Fibroblast of the conjunctiva (primary cell): Measurements from ENCODE around the gene S100A5.
"Not testable (repeated sequence)": the region's sequence is repeated elsewhere in the genome, so short reads cannot be mapped to it uniquely, and the experiment has no call there.

ENCODE experiments used
- DNase-seq: peaks from one replicate; pipeline ENCODE4 v3.0.0-alpha.2; 2010; ENCODE audit warnings: low read depth

The S100A5 gene

DNA sequence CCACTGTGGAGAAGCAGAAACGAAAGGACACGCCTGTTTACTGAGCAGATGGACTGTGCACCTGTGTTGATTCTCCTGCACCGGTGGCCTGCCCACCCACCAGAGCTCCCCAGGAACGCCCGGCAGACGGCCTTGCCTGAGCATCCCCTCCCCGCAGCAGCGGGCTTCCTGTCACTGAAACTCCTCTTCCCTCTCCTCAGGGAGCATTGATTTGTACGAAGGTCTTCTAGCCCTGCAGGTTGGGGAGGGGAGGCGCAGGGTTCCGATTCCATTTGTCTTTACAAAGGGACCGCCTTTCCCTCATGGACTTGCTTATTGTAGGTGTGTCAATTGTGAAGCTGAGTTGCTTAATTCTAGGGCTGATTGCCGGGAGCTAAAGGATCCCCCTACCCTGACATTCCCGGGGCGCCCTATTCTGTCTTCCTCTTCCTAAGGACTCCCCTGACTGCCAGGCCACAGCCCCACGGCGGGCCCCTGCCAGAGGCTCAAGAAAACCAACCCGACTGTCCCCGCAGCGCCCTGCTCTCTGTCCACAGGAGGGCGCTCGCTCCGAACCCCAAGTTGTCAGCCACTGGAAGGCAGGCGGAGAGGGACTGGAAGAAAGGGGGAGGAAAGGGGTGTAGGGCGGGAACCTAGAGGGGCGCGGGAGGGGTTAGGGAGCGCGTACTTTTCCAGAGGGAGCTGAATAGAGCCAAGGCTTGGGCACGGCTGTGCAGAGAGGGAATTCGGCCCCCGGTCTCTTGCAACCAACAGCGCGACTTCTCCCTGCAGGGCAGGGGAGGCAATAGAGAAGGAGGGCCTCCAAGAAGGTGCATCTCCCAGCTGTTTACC is 7.8 kb downstream of the S100A5 start:
- peak; percentile 88 for DNase-seq

DNA sequence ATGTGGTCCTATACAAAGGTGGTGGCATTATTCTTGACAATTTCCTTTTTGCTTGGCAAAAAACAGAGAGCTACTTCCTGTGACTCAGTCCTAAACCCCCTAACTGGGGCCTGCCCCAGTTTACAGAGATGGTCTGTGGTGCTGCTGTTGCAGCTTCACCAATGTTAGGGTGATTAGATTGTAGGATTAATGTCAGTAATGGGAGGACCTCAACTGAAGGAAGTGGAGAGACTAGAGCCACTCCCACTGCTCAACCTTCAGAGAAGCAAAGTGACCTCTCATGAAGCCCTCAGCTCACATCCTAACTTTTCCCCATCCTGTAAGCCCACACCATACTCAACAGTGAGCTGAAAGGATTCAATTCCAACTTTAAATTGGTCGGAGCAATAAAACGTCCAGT is 8.6 kb downstream of the S100A5 start:
- DNase-seq, result no peak

DNA sequence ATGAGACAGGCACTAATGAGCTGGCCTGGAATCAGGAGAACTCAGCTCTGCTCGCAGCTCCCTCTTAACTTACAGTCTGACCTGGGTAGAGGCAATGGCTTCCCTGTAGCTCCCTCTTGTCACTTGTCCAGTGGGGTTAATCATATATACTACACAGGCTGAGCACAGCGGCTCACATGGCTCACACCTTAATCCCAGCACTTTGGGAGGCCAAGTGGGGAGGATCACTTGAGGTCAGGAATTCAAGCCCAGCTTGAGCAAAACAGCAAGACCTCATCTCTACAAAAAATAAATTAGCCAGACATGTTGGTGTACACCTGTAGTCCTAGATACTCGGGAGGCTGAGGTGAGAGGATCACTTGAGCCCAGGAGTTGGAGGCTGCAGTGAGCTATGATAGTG is 9.1 kb downstream of the S100A5 start:
- no peak for DNase-seq

DNA sequence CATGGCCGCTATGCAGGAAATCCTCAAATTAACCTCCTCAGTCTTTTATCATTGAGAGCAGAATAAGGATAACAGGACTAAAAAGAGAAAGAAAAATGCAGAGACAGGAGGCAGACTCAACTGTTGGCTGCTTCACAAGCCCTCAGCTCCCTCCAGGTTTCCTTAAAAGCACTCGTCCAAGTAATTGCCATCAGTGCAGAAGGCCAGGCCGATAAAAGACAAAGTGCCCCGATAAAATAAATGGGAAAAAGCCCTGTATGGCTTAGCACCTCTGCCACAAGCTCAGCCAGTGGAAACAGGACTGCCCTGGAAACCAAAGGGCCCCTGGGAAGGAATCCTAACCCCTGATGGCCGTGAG is 13.1 kb downstream of the S100A5 start:
- DNase-seq, result no peak

DNA sequence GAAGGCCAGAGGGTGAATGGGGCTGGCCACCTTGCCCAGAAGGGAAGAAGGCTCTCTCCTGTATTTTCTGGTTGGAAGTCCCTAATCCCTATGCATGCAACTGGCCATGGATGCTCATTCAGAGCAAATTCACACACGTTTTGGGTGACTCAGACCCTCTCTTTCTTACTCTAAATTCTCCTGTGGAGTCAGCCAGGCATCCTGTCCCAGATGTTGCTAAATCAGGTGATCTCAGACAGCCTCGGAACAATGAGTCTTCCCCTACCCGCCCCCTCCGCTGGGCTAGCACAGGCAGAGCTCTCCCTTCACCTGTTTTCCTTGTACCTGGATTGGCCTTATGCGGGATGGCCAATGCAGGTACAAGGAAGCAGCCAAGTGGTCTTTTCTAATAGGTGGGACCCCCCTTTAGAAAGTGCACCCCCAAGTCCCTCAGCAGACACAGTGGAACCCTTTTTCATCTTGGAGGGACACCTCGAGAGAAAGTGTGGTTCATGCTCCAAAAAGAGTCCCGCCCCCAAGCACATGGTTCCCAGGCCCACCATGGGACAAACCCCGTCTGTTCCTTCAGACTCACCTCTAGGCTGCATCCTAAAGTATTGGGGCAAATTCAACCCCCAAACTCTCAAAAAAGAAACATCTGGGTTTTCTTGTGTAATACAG is 13.6 kb downstream of the S100A5 start:
- DNase-seq, result no peak

DNA sequence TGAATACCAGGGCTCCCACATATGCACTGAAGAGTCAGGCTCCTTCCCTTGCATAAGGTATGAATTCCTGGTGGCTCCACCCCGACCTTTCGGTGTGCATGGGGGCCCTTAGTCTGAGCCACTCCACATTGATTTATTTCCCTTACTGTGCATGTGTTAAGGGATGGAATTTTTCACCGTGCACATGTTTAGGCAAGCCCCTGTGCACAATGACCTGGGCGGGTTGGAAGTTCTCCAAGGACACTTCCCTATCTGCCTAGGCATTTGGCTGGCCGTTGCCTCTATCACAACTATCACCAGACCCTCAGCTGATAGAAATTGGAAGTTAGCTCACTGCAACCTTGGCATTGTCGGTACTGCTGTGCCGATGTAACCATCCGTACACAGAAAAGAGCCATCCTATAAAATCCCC is 14.6 kb downstream of the S100A5 start:
- DNase-seq, result no peak

DNA sequence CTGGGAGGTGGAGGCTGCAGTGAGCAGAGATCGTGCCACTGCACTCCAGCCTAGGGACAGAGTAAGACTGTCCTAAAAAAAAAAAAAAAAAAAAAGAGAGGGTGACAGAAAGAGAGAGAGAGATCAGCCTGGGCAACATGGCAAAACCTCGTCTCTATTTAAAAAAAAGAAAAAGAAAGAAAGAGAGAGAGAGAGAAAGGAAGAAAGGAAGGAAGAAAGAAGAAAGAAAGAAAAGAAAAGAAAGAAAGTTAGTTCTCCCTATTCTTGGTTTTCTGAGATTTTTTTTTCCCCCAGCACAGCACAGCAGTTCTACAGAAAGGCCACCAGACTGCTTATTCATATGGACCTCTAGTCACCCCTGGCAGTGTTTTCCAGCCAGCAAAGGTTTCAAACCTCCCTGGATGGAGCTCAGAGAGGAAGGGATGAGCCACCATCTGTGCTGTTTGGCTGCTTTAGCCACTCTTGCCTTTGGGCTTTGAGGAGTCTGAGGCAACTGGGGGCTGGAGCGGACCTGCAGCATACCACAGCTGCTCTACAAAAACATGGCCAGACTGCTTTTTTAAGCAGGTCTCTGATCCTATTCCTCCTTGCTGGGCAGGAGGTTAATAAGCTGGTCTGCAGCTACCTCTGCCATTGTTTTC is 15.5 kb downstream of the S100A5 start:
- no peak for DNase-seq

DNA sequence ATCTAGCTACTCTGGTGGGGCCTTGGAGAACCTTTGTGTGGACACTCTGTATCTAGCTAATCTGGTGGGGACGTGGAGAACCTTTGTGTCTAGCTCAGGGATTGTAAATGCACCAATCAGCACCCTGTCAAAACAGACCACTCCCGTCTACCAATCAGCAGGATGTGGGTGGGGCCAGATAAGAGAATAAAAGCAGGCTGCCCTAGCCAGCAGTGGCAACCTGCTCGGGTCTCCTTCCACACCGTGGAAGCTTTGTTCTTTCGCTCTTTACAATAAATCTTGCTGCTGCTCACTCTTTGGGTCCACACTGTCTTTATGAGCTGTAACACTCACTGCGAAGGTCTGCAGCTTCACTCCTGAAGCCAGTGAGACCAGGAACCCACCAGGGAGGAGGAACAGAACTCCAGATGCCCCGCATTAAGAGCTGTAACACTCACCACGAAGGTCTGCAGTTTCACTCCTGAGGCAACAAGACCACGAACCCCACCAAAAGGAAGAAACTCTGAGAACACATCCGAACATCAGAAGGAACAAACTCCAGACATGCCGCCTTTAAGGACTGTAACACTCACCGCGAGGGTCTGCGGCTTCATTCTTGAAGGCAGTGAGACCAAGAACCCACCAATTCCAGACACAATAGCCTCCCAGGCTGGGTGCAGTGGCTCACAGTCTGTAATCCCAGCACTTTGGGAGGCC is 18.2 kb downstream of the S100A5 start:
- not testable (repeated sequence) for DNase-seq

DNA sequence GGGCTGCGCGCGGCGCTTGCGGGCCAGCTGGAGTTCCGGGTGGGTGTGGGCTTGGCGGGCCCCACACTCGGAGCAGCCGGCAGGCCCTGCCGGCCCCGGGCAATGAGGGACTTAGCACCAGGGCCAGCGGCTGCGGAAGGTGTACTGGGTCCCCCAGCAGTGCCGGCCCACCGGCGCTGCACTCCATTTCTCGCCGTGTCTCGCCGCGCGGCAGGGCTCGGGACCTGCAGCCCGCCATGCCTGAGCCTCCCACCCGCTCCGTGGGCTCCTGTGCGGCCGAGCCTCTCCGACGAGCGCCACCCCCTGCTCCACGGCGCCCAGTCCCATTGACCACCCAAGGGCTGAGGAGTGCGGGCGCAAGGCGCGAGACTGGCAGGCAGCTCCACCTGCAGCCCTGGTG is 18.9 kb downstream of the S100A5 start:
- not testable (repeated sequence) for DNase-seq

DNA sequence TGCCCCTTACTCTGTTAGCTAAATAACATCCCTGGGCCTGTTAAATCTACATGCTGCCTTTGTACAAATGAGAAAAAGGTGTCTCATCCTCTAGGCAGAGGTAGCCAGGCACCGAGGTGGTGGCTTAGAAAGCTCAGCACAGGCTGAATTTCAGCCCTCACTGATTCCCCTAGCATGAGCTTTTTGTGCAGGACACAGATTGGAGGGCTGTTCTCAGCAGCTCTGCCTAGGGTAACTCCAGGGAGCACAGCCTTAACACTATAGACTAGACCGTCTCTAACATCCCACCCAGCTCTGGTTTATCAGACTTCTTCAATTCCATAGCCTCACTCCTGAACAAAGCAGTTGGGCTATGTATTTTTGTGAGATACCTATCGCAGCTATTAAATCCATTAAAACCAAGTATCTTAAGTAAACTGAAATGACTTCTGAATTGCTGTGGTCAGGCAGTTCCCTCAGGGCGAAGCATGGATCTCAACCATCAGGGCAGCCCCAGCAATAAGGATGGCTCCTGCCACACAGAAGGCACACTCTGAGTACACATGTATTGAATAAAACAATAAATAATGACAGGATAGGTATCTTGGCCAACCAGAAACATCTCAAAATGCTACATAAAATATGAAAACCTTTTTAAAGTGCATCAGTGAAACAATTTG is 19.8 kb downstream of the S100A5 start:
- DNase-seq, result no peak

DNA sequence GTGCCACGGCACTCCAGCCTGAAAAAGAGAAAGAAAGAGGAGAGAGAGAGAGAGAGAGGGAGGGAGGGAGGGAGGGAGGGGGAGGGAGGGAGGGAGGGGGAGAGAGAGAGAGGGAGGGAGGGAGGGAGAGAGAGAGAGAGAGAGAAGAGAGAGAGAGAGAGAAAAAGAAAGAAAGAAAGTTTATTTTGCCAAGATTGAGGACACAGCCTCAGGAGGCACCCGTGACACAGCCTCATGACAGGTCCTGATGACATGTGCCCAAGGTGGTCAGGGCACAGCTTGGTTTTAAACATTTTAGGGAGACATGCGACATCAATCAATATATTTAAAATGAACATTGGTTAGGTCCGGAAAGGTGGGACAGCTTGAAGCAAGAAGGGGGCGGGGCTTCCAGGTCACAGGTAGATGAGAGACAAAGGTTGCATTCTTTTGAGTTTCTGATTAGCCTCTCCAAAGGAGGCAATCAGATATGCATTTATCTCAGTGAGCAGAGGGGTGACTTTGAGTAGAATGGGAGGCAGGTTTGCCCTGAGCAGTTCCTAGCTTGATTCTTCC is 20.5 kb downstream of the S100A5 start:
- DNase-seq, result not testable (repeated sequence)

DNA sequence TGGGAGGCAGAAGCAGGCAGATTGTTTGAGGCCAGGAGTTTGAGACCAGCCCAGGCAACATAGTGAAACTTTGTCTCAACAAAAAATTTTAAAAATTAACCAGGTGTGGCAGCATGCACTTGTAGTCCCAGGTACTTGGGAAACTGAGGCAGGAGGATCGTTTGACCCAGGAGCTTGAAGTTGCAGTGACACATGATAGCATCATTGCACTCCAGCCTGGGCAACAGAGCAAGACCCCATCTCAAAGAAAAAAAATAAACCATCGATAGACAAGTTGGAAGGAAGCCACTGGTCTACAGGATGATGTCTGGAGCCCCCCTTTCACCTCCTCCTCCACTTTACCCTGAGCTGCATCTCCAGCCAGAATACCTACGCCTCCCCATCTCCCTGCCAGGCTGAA is 21.5 kb downstream of the S100A5 start:
- no peak for DNase-seq

DNA sequence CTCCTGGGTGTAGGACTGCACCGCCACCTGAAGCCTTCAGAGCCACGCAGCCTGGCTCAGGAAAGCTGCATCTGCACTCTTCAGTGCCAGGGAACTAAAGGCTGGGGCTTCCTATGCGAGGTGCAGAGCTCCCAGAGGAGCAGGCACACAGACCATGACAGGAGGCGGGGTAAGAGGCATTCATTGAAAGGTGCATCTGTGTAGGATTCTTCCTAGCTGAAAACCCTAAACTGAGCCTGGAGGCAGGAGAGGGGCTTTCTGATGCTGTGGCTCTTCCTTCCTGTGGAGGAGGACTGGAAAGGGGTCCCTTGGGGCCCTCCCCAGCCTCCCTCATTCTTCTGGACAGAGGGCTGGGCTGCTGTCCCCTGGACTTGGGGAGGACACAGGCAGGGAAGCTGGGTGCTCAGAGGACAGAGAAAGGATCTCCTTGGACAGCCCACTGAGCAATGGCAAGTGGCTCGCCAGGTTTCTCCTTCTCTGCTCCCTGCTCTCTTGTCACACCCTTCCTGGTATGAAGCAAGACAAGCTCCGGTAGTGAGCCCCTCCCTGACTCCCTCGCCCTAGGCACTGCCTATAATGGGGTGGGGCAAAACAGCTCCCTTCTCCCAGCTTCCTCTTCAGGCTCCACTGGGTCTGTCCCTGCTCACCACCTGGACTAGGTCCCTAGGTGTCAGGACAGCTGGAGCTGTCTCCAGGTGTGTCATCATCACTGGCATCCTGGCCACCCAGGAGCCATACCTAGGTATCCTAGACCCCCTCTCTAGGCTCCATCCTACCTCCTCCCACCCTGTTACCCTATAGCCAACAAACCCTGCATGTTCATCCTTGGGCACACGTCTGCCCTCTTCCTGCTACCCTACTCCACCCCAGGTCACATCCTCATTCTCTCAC is 25.0 kb downstream of the S100A5 start:
- DNase-seq, result no peak

DNA sequence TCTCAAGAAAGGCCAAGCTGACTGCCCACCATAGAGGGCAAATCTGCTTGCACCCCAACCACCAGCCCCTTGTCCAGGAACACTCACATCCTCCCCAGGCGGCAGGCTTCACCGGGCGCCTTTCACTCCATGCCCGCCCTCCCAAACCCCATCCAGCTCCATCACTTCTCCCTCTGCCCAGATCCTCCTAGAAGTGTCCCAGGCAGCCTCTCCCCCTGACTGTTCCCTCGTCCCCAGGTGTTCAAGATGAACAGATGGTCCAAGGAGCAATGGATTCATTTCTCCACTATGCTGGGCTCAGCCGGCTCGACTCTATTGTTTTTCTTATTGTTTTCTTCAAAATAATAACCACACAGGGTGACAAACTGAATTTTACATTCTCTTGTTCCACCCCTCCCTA is 27.1 kb downstream of the S100A5 start:
- DNase-seq, result no peak

DNA sequence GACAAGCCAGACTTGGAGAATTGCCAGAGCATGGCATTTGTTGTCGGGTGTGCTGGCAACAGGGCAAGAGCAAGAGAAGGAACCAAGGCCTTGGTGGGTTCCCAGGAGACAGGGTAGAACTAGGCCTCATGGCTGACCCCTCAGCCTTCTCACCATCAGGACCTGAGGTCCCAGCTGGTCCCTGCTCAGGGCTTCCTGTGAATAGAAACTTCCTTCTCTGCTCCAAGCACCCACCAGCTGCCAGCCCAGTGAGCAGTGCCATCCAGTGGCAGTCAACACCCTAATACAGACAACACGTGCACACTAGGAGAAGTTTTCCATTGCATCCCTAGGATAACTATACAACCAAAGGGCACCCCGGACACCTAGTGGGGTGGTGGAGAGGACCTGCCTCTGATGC is 27.7 kb downstream of the S100A5 start:
- no peak for DNase-seq

DNA sequence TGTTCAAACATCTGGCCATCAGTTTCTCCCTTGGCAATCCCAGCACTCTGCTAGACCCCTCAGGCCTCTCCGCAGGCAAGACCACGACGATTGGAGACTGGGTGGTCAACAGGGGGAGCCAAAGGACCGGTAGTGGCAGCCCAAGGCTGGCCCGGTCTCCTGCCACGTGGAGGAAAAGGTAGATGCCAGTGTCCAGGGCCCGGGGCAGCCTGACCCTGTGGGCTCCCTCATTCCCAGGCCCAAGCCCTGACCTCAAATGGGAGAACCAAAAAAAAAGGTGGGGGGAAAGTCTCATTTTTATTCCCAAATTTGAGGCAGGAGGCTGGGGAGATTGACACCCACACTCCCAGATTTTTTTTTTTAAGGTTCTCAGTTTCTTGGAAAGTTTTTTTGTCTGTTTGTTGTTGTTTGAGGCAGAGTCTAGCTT is 29.7 kb downstream of the S100A5 start:
- peak; percentile 71 for DNase-seq

DNA sequence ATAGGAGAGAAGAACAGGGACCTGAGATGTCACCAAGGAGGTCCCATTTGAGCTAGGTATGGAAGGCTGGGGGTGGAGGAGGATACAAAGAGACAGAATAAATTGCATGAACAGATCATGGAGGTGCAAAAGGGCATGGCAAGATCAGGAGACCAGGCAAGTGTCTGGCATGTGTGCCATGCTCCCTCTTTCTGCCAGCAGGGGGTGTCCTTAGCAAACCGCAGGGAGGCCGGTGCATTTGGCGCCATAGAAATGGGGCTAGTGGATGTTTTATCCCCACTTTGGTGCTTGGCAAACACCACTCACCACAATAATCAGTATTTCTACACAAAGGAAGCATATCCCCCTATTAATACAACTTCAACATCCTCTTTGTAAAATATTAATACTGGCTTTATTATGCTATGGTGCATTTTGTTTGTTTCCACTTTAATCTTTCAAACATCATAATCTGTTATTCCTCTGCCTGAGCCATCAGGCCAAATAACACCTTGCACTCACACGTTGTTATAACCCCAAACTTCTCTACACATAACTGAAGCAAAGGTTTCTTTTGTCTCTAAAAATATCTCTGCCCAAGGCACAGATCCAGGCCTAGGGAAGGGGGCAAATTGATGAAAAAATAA is 30.9 kb downstream of the S100A5 start:
- DNase-seq, result no peak

DNA sequence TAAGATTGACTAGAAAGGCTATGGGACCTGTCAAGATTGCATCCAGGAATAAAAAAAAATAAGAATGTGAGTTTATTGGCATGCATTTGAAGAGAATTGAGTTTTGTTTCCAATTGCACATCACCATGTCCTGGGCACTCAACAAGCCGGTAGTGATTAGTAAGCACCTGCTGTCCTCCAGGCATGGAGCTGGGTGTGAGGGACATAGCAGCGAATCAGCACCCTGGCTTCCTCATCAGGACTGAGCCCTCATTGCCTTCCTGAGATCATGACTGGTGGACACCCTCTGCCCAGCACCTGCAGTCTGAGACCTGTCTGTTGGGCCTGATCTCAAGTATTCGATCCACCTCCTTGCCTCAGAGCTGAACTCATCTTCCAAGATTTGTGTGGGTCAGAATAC is 31.7 kb downstream of the S100A5 start:
- DNase-seq, result no peak

DNA sequence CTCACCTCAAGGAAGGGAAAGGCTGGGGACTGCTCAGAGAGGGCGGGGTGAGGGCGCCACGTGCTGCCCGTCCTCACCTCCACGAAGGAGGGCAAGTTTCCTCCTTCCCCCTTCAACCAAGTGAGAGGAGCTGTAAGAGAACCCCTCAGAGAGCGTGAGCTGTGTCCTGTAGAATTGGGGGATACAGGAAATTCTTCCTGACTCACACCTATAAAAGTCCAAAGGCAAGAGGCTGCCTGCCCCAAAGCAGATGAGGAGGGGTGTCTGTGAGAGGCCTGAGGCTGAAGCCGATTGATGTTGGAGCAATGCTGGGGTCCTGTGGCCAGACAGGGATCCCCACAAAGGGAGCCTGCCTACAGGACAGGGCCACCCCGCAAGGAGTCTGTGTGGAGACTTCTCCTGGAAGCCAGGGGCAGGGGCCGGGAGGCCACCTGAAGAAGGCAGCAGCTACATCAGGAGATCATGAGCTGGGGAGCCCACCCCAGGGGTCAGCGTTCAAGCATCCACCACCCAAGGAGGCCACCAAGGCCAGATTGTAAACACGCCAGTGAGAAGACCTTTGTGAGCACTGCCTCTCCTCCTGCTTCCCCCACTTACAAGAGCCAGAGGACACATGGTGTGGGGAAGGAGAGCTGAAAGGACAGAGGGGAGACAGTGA is 32.7 kb downstream of the S100A5 start:
- DNase-seq, result no peak
